K562 (cell line): ENCODE measurements around the gene GAS2L1. TPM values are rescaled to one million over a fixed set of nuclear protein-coding genes. Genes with fewer than 3 reads are reported as not detected.

Experiments
- AFF4 ChIP-seq: sonication (generic); formaldehyde crosslinking; IDR thresholded peaks from 2 replicates; pipeline ENCODE4 v1.8.0; 2023; ENCODE audit warnings: mild to moderate bottlenecking, missing genetic modification reagents
- ATF2 ChIP-seq: sonication (generic); formaldehyde crosslinking; IDR thresholded peaks from 2 replicates; pipeline ENCODE4 v1.8.1; 2022; ENCODE audit warnings: missing genetic modification reagents
- CBFA2T3 ChIP-seq: fragments of 450-650 bp; IDR thresholded peaks from 2 replicates; pipeline ENCODE4 v1.6.1; 2017
- CBX5 ChIP-seq: IDR thresholded peaks from 2 replicates; pipeline ENCODE4 v1.6.1; 2014; ENCODE audit warnings: low read depth, borderline replicate concordance
- CHAMP1 ChIP-seq: fragments of 450-650 bp; IDR thresholded peaks from 2 replicates; pipeline ENCODE4 v1.6.1; 2016; ENCODE audit warnings: mild to moderate bottlenecking
- CHD2 ChIP-seq: IDR thresholded peaks from 2 replicates; pipeline ENCODE4 v1.6.1; 2011; ENCODE audit warnings: low read depth, low read length
- HINFP ChIP-seq: fragments of 450-650 bp; conservative IDR thresholded peaks from 2 replicates; pipeline ENCODE4 v1.6.1; 2016; ENCODE audit warnings: missing genetic modification characterization, low read depth, mild to moderate bottlenecking, control low read depth, missing compliant biosample characterization
- MIER1 ChIP-seq: fragments of 450-650 bp; IDR thresholded peaks from 2 replicates; pipeline ENCODE4 v1.6.1; 2016; ENCODE audit warnings: antibody characterized with exemption, mild to moderate bottlenecking, low read depth
- MYBL2 ChIP-seq, 2 experiments: fragments of 450-650 bp in 1 of 2; sonication (generic) in 1 of 2; formaldehyde crosslinking in 1 of 2; IDR thresholded peaks; 2 replicates each; pipeline versions ENCODE4 v1.6.1 to v1.8.1; 2017 to 2022; ENCODE audit warnings: borderline replicate concordance in 1 of 2, inconsistent platforms in 1 of 2, low read depth in 1 of 2, mild to moderate bottlenecking in 1 of 2, missing genetic modification reagents in 1 of 2, moderate library complexity in 1 of 2
- POLR2G ChIP-seq: fragments of 200-400 bp; formaldehyde crosslinking; IDR thresholded peaks from 2 replicates; pipeline ENCODE4 v1.6.1; 2017; ENCODE audit warnings: low read depth, mild to moderate bottlenecking, antibody characterized with exemption, low read length, moderate library complexity
- RAD21 ChIP-seq, 2 experiments: fragments of 250-450 bp in 1 of 2; fragments of 450-650 bp in 1 of 2; sonication (Bioruptor Pico) in 1 of 2; formaldehyde crosslinking in 1 of 2; IDR thresholded peaks in 1 of 2; conservative IDR thresholded peaks in 1 of 2; 2 replicates each; pipeline versions ENCODE4 v1.4.0 to v1.8.0; 2020 to 2022; ENCODE audit warnings: mild to moderate bottlenecking in 2 of 2, moderate library complexity in 1 of 2
- RFX1 ChIP-seq: fragments of 450-650 bp; IDR thresholded peaks from 2 replicates; pipeline ENCODE4 v1.6.1; 2016; ENCODE audit warnings: mild to moderate bottlenecking, moderate library complexity
- SETDB1 ChIP-seq: IDR thresholded peaks from one replicate; pipeline ENCODE4 v1.6.1; 2012; ENCODE audit warnings: low read length, control low read depth, inconsistent platforms
- ZBTB12 ChIP-seq: fragments of 250-450 bp; sonication (Bioruptor Pico); IDR thresholded peaks from 2 replicates; pipeline ENCODE4 v1.4.0; 2020
- ZEB2 ChIP-seq: fragments of 450-650 bp; IDR thresholded peaks from 2 replicates; pipeline ENCODE4 v1.6.1; 2016
- ZNF347 ChIP-seq: fragments of 450-650 bp; formaldehyde crosslinking; IDR thresholded peaks from 2 replicates; pipeline ENCODE4 v1.4.0; 2020; ENCODE audit warnings: low read depth, mild to moderate bottlenecking, moderate library complexity
- ZNF766 ChIP-seq: fragments of 200-800 bp; sonication (Bioruptor generic); conservative IDR thresholded peaks from 2 replicates; pipeline ENCODE4 v1.6.1; 2016; ENCODE audit warnings: missing genetic modification characterization, missing compliant biosample characterization
- polyA plus RNA-seq, 8 experiments: library from polyadenylated mRNA; depleted of rRNA in 4 of 8; stranded (reverse) in 5 of 8; unstranded in 3 of 8; fragments of >200 nt; fragmentation: Nextera tagmentation in 2 of 8; fragmentation: Illumina TruSeq in 1 of 8; extraction: Ambion mirVana in 2 of 8; extraction: Trizol in 1 of 8; gene quantifications; 2 replicates each; pipeline versions ENCODE4 v1.2.1 to v1.2.3, GENCODE V29; 2011 to 2014; ENCODE audit warnings: inconsistent platforms in 1 of 8, missing spikeins in 1 of 8
- total RNA-seq, 7 experiments: library from RNA; depleted of rRNA in 6 of 7; stranded (reverse); fragments of >200 nt in 6 of 7; fragmentation: Illumina TruSeq in 2 of 7; extraction: Trizol in 2 of 7; gene quantifications; 2 replicates each; pipeline versions ENCODE4 v1.2.1 to v1.2.3, GENCODE V29; 2011 to 2021; ENCODE audit warnings: low replicate concordance in 1 of 7

Gene GAS2L1
- total and polyA plus RNA-seq, 9 of the 15 experiments (the other 6 are each of a cell fraction or from before 2014, with no cell fraction given) = 0.56 to 19.7 (median 3.2) TPM

- TF ChIP-seq ZNF347 = no peak
- TF ChIP-seq CBX5 = no peak
- TF ChIP-seq RFX1 = no peak
- TF ChIP-seq CHAMP1 = peak; percentile 49
- TF ChIP-seq CHD2 = peak; percentile 53
- no peak for TF ChIP-seq ZEB2
- TF ChIP-seq HINFP (tag) = no peak
- no peak for TF ChIP-seq MYBL2 (IDR thresholded peaks at IDR 0.05; ENCODE audit: low read depth)
- TF ChIP-seq MYBL2 (CRISPR knock-in tag; IDR thresholded peaks at IDR 0.05; ENCODE audit: borderline replicate concordance) = no peak
- TF ChIP-seq RAD21 (CRISPR knock-in tag; conservative IDR thresholded peaks at IDR 0.05 in 1 of 2, IDR thresholded peaks at IDR 0.05 in 1 of 2) = no peak
- no peak for TF ChIP-seq ATF2 (CRISPR knock-in tag)
- no peak; the same call in none of the 2 replicates for TF ChIP-seq CBFA2T3
- TF ChIP-seq AFF4 (CRISPR knock-in tag) = 0 out of 2 replicates have a peak, but pooled peaks have one; percentile 81
- TF ChIP-seq POLR2G = peak; percentile 90
- no peak for TF ChIP-seq MIER1
- TF ChIP-seq SETDB1 = no peak
- peak; percentile 11; the same call in 1 of the 2 replicates for TF ChIP-seq ZNF766
- TF ChIP-seq ZBTB12 (CRISPR knock-in tag) = 0 out of 2 replicates have a peak, but pooled peaks have one; percentile 17
Observed at GRCh38 chr22:29267858-29268510, 38.5 kb upstream of the GAS2L1 start, which contains the start of the genes EWSR1 and RHBDD3 (continued).
